Measurements from ENCODE around the gene PNPLA1.

The PNPLA1 gene

GRCh38 chr6:36315921-36316320, 46.1 kb downstream of the PNPLA1 start:
- DNase-seq (ENCODE audit: low read depth in 2 of 2) = no peak

- DNase-seq (ENCODE audit: low read depth in 2 of 2) = no peak
Observed at GRCh38 chr6:36317623-36318022, 47.8 kb downstream of the PNPLA1 start.

GRCh38 chr6:36318690-36319435, 49.0 kb downstream of the PNPLA1 start:
- DNase-seq (ENCODE audit: low read depth in 2 of 2) = no peak

- DNase-seq (ENCODE audit: low read depth in 2 of 2) = no peak
Observed at GRCh38 chr6:36319436-36319762, 49.5 kb downstream of the PNPLA1 start.

GRCh38 chr6:36319821-36320220, 50.0 kb downstream of the PNPLA1 start:
- no peak for DNase-seq (ENCODE audit: low read depth in 2 of 2)

GRCh38 chr6:36320475-36320874, 50.6 kb downstream of the PNPLA1 start:
- no peak for DNase-seq (ENCODE audit: low read depth in 2 of 2)

- DNase-seq (ENCODE audit: low read depth in 2 of 2) = no peak
Observed at GRCh38 chr6:36322591-36322990, 52.7 kb downstream of the PNPLA1 start.

- DNase-seq (ENCODE audit: low read depth in 2 of 2) = no peak
Observed at GRCh38 chr6:36323062-36323461, 53.2 kb downstream of the PNPLA1 start.

- DNase-seq (ENCODE audit: low read depth in 2 of 2) = no peak
Observed at GRCh38 chr6:36324191-36324590, 54.3 kb downstream of the PNPLA1 start.

- DNase-seq (ENCODE audit: low read depth in 2 of 2) = no peak
Observed at GRCh38 chr6:36324715-36325114, 54.9 kb downstream of the PNPLA1 start.

- no peak for DNase-seq (ENCODE audit: low read depth in 2 of 2)
Observed at GRCh38 chr6:36326356-36326995, 56.6 kb downstream of the PNPLA1 start.

GRCh38 chr6:36327226-36327918, 57.5 kb downstream of the PNPLA1 start:
- no peak for DNase-seq (ENCODE audit: low read depth in 2 of 2)

- no peak for DNase-seq (ENCODE audit: low read depth in 2 of 2)
Observed at GRCh38 chr6:36327919-36328236, 58.0 kb downstream of the PNPLA1 start.

- no peak for DNase-seq (ENCODE audit: low read depth in 2 of 2)
Observed at GRCh38 chr6:36328600-36328999, 58.7 kb downstream of the PNPLA1 start.

GRCh38 chr6:36329798-36330291, 60.0 kb downstream of the PNPLA1 start:
- no peak for DNase-seq (ENCODE audit: low read depth in 2 of 2)

GRCh38 chr6:36330366-36330765, 60.5 kb downstream of the PNPLA1 start:
- no peak for DNase-seq (ENCODE audit: low read depth in 2 of 2)

GRCh38 chr6:36331381-36331780, 61.5 kb downstream of the PNPLA1 start:
- DNase-seq (ENCODE audit: low read depth in 2 of 2) = no peak

GRCh38 chr6:36333171-36333895, 63.5 kb downstream of the PNPLA1 start:
- no peak for DNase-seq (ENCODE audit: low read depth in 2 of 2)

GRCh38 chr6:36333931-36334725, 64.3 kb downstream of the PNPLA1 start:
- no peak for DNase-seq (ENCODE audit: low read depth in 2 of 2)

GRCh38 chr6:36334832-36335459, 65.1 kb downstream of the PNPLA1 start:
- no peak for DNase-seq (ENCODE audit: low read depth in 2 of 2)

Data from stimulated activated CD8-positive, alpha-beta memory T cell treated with anti-CD3 and anti-CD28 coated beads, Interleukin-15, amount 100 ng/mL, for 48 hours (primary cell).